GM23248 (cell line): ENCODE data around the gene GRIN2C.

ENCODE experiments used
- EZH2 ChIP-seq: fragments of 200-600 bp; sonication (generic); IDR thresholded peaks from 2 replicates; pipeline ENCODE4 v1.6.1; 2018; ENCODE audit warnings: antibody characterized with exemption, mild to moderate bottlenecking; ENCODE audit not compliant: insufficient read depth, poor library complexity, severe bottlenecking
- EZH2phosphoT487 ChIP-seq: fragments of 200-600 bp; sonication (generic); IDR thresholded peaks from 2 replicates; pipeline ENCODE4 v1.6.1; 2018; ENCODE audit warnings: antibody characterized with exemption, moderate library complexity, mild to moderate bottlenecking, low read depth; ENCODE audit not compliant: insufficient read depth

DNA sequence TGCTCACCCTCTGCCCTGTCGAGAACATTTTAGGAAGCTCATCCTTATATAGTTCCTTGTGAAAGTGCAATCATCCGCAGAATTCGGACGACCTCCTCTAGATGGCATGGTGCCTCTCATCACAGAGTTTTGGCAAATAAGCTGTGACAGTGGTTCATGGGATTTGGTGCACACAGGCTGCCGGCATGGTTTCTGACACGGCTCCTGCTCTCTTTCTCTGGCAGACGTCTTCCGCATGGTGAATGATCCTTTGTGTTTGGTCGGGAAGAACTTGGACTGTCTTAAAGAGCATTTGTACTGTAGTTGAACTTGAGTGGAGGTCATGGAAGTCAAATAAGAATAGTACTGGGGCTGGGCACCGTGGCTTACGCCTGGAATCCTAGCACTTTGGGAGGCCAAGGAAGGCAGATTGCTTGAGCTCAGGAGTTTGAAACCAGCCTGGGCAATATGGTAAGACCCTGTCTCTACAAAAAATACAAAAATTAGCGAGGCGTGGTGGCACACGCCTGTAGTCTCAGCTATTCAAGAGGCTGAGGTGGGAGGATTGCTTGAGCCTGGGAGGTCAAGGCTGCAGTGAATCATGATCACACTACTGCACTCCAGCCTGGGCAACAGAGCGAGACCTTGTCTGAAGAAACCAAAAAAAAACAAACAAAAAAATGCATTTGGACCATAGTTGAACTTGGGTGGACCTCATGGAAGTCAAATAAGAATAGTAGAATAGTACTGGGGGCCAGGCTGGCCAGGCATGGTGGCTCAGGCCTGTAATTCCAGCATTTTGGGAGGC, 48.8 kb downstream of the GRIN2C start:
- no peak for TF ChIP-seq EZH2phosphoT487
- TF ChIP-seq EZH2 = no peak
